ENCODE data around the gene HSPA14.
"Not testable (repeated sequence)": the region's sequence is repeated elsewhere in the genome, so short reads cannot be mapped to it uniquely, and the experiment has no call there.

The HSPA14 gene, protein sequence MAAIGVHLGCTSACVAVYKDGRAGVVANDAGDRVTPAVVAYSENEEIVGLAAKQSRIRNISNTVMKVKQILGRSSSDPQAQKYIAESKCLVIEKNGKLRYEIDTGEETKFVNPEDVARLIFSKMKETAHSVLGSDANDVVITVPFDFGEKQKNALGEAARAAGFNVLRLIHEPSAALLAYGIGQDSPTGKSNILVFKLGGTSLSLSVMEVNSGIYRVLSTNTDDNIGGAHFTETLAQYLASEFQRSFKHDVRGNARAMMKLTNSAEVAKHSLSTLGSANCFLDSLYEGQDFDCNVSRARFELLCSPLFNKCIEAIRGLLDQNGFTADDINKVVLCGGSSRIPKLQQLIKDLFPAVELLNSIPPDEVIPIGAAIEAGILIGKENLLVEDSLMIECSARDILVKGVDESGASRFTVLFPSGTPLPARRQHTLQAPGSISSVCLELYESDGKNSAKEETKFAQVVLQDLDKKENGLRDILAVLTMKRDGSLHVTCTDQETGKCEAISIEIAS

DNA sequence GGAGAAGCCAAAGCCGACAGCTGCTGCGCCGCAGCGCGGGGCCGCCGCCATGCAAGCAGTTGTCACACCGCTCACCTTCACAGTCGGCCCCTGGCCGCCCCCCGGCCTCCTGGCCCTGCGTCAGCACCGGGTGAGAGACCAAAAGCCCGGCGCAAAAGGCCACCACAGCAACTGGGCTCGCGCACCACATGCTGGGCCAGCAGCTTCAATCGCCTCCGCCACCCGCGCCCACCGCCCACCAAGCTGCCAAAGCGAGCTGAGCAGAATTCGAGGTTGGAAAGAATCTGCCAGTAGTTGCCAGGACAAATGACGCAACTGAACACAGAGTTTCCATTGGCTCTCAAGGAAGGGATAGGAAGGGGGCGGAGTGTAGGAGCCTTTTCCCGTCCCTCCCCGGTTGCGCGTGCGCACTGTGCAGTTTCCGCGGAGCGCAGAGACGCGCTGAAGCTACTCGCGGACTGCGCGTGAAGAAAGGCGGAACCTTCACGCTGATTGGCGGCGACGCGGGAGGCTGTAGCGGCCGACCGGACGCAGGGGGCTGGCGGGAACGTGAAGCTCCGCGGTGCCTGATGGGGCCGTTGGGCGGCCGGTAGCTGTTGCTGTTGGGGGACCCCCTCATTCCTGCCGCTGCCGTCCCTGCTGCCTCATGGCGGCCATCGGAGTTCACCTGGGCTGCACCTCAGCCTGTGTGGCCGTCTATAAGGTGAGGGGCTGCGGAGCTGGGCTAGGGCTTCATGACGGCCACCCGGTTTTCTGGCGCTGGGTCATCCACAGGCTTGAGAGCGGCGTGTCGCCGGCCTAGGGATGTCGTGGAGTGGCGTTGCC, at the start of gene HSPA14, which contains the start of the genes CDNF and MSANTD7:
TSS of gene HSPA14 (plus strand) at position 550 of the 825 bp plus-strand sequence. CDS start at position 647, 97 bp downstream.
TSS of gene CDNF (minus strand) at position 281 of the 825 bp plus-strand sequence. CDS start at position 190, 91 bp downstream.
TSS of gene MSANTD7 (plus strand) at position 550 of the 825 bp plus-strand sequence. CDS start 3,979 bp downstream, outside the sequence.
- peak; percentile 84 for FAIRE-seq

DNA sequence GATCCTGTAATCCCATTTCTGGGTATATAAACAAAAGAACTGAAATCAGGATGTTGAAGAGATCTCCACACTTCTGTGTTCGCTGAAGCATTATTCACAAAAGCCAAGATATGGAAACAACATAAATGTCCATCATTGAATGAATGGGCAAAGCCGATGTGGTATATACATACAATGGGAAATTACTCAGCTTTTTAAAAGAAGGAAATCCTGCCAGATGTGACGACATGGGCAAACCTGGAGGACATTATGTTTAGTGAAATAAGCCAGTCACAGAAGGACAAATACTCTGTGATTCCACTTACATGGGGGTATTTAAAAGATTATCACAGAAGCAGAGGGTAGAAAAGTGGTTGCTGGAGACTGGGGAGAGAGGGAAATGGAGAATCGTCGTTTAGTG, 39.5 kb upstream of the HSPA14 start:
- FAIRE-seq, result no peak

DNA sequence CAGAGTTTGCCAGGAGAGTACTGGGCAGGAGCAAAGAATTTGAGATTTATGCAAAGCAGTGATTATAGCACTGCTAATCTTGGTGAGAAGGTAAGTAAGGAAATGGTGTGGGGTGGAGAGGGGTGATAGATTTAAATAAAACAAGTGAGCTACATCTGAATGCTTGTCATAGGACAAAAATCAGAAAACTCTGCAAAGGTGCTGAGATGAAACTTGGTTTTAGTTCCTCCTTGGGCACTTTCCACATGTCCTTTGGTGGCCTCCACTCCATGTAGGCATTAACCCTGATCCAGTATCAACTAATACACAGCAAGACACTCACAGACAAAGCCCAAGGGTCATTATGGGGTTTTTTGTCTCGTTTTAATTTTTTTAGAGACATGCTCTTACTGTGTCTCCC, 37.7 kb upstream of the HSPA14 start:
- no peak for FAIRE-seq

DNA sequence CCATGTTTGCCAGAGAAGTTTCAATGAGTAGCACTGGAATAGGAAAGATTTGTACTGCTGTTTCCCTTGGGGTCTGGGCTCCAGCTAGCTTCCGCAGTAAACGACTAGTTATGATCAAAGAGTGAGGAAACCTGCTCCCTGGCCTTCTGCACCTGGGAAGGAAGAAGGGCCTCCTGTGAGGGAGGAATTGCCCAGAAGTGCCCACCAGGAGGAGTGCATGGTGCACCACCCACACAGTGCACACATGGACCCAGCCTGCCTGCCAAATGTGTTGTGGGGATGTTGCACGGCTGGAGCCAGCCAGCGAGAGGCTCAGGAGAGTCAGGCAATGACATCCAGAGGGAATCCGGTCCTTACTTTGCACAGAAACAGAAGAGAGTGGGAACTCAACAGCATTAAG, 36.4 kb upstream of the HSPA14 start:
- no peak for FAIRE-seq

DNA sequence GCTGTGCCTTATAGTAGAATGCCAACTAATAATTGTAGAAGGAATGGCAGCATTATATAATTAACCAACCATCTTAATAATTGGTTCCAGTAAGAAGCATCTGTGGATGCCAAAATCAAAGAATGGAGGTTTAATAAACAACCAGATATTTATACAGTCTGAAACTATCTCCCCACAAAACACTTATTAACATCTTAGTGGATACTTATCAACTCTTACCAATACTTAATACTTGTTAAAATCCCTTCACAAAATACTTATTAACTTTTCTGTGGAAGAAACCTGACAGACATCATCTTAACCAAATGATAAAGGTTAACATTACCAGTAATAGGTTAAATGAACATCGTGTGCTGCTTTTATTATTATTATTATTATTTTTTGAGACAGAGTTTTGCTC, 34.3 kb upstream of the HSPA14 start:
- no peak for FAIRE-seq

DNA sequence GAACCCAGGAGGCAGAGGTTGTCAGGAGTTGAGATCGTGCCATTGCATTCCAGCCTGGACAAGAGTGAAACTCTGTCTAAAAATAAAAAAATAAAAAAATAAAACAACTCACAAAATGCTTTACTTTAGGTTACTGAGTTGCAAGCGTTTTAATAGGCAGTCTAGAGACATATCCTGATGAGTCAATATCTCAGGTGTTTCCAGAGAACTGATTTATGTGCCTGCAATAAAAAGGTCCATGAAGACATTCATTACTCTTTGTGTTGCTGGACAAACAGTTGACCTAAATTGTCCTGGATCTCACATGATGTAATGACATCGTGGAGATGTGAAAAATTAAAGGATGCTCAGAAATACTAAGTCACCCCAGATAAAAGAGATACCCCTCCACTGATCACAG, 31.8 kb upstream of the HSPA14 start:
- FAIRE-seq, result no peak

DNA sequence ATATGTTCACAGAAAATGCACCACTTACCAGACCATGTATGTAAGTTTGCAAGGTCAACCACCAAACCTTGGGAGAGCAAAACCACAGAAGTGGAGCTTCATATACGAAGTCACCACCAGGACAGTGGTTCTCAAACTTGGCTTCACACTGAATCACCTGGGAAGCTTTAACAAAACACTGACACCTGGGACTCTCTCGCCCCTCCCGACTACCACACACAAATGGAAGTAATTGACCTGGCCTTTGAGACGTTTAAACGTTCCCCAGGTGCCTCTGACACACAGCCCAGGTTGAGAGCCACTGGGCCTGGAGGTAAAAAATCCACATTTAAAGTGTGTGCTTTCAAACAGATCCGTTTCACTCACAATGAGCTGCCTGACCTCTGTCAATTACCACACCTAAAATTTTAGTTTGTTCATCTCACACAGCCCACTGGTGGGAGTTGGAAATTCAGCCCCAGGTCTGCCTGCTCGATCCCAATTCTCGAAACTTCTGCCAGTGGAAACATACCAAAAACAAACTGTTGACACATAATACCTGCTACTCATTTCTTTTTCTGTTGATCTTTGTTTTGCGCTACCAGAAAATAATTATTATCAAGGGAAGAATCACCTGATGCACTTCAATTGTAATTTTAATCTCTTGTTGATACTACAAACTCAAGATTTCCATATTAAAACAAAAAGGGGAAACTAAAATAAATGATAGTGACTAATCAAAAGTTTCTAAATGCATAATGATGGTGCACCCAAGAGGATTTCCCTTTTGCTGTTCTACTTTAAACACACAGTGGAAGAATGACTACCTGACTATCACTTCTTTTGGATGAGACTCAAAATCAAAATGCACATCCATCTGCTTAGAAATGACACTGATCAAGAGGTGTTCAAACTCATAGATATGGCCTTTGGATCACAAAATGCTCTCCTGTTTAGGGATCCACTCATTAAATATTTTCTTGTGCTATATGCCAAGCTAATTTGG, 26.8 kb upstream of the HSPA14 start:
- FAIRE-seq, result no peak

DNA sequence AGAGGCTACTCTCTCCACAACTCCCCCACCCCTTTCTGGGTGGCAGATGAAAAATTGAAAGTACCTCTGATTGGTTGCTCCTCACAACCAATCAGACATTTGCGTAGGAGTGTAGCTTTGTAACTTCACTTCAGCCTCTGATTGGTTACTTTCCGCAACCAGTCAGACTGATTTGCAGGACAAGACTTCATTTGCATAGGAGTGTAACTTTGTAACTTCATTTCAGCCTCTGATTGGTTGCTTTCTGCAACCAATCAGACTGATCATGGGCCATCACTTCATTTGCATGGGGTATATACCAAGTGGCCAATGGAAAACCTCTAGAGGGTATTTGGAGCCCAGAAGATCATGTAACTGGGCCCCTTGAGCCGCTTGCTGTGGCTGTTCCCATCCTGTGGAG, 25.8 kb upstream of the HSPA14 start:
- FAIRE-seq, result no peak

DNA sequence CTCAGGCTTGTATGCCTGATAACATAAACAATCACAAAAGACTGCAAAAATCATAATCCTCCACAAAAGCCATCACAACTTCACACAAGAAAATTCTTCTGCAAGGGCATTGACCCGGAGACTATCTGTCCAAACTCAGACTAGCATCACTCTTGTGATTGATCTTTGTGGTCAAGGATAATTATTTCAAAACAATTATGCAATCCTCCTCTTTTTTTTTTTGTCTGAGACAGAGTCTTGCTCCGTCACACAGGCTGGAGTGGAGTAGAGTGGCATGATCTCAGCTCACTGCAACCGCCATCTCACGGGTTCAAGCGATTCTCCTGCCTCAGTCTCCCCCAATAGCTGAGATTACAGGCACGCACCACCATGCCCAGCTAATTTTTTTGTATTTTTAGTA, 22.4 kb upstream of the HSPA14 start:
- FAIRE-seq, result no peak

DNA sequence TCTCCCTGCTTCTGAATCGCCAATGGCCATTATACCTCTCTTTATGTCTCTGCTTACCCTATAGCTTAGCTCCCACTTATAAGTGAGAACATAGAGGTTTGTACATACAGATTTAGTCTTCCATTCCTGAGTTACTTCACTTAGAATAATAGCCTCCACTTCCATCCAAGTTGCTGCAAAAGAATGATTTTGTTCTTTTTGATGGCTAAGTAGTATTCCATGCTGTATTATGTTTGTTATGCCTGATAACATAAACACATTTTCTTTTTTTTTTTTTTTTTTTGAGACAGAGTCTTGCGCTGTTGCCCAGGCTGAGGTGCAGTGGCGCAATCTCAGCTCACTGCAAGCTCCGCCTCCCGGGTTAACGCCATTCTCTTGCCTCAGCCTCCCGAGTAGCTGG, 21.4 kb upstream of the HSPA14 start:
- FAIRE-seq, result not testable (repeated sequence)

DNA sequence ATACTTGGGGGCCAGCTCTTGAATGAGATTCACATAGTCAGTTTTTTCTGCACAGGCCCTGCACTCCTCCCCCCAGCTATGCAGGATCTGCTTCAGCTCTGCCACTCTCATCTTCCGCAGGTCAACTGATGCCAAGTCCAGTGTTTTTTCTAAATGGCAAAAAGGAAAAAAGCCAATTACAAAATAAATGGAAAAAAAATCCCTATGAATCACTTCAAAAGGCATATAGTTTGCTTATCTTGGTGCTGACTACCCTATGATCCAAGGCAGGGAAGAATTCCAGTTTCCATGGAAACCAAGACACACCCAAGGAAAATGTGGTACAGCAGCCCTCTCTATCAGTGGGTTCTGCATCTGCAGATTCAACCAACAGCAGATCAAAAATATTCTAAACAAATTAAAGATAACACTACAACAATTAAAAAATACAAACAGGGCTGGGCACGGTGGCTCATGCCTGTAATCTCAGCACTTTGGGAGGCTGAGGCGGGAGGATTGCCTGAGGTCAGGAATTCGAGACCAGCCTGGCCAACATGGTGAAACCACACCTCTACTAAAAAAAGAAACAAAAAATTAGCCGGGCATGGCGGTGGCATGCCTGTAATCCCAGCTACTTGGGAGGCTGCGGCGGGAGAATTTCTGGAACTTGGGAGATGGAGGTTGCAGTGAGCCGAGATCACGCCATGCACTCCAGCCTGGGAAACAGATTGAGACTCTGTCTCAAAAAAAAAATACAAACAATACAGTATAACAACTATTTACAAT, 17.9 kb upstream of the HSPA14 start:
- FAIRE-seq, result no peak

DNA sequence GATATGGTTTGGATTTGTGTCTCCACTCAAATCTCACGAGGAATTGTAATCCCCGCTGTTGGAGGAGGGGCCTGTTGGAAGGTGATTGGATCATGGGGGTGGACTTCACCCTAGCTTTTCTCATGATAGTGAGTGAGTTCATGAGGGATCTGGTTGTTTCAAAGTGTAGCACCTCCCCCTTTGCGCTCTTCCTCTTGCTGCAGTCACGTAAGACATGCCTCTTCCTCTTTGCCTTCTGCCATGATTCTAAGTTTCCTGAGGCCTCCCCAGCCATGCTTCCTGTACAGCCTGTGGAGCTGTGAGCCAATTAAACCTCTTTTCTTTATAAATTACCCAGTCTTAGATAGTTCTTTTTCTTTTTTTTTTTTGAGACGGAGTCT, 17.3 kb upstream of the HSPA14 start:
- FAIRE-seq, result no peak

DNA sequence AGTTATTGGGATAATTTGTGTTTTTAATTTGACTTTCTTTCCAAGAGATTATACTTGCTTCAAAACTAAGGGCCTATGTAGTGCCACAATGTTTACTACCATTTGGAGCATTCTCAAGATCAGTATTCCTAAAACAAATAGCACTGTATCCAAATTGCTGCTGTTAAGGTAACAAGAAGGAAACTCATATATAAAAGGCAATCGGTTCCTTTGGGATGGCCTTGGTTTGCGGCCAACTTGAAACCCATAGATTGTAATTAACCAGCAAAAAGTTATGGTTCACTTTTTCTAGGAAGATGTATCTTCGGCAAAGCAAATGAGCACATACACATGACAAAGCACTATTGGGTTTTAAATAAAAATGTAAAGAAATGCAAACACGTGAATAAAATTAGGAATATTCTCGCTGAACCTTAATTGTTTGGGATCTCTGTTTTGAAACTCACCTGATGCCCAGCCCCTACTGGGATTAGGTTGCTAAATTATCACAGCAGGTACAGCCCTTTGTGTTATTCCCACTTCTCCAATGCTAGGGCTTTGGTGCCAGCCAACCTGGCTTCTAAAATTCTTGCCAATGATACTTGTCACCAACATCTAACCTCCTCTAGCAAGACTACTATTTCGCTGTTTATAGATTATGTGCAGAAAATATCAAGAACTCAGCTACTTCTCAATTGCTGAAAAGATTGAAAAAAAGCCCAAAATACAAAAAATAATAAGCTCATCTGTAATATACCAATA, 16.3 kb upstream of the HSPA14 start:
- FAIRE-seq, result no peak

DNA sequence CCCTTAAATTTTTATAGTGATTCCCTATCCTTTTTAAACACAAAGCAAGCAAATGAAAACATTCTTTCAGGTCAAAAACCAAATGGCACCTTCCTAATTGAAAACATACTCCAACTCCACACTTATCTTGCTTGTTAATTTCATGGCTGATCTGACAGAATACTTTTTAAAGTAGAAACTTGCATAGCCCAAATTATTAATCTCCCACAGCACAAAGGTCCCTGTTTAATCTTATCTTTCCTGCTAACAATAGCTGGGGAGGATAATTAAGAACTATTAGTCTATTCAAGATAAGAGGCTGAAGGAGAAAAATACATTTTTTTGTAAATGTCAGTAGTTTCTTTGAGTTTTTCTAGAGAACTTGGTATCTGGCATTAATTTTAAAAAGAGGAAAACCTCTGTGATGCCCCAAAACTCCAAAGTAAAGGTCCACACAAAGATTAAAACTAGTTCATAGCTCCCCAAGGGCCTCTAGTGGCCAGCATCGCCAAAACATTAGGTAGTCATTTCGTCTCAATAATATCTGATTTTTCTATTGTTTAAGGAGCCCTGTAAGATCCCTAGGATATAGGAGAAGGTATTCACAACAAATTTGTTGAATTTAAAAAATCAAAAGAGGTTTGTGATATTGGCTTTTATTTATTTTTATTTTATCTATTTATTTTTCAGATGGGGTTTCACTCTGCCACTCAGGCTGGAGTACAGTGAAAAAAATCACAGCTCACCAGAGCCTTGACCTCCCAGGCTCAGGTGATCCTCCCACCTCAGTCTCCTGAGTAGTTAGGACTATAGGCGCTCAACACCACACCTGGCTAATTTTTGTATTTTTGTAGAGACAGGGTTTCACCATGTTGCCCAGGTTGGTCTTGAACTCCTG, 15.0 kb upstream of the HSPA14 start:
- peak; percentile 66 for FAIRE-seq

DNA sequence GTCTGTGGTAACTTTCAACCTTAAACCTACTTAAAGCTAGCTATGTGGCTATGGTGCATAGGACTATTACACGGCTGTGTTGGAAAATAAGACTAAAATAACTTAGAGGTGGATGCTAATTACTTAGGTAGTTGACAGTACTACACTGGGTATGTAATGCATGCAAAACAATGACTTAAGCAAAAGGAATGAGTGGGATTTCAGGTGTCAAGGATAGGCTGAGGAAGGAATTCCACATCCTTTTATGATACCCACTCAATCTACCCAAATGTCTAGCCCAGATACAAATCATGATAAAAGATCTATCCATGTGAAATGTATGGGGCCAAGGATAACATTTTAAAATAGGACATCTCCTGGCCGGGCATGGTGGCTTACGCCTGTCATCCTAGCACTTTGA, 14.1 kb upstream of the HSPA14 start:
- FAIRE-seq, result no peak

DNA sequence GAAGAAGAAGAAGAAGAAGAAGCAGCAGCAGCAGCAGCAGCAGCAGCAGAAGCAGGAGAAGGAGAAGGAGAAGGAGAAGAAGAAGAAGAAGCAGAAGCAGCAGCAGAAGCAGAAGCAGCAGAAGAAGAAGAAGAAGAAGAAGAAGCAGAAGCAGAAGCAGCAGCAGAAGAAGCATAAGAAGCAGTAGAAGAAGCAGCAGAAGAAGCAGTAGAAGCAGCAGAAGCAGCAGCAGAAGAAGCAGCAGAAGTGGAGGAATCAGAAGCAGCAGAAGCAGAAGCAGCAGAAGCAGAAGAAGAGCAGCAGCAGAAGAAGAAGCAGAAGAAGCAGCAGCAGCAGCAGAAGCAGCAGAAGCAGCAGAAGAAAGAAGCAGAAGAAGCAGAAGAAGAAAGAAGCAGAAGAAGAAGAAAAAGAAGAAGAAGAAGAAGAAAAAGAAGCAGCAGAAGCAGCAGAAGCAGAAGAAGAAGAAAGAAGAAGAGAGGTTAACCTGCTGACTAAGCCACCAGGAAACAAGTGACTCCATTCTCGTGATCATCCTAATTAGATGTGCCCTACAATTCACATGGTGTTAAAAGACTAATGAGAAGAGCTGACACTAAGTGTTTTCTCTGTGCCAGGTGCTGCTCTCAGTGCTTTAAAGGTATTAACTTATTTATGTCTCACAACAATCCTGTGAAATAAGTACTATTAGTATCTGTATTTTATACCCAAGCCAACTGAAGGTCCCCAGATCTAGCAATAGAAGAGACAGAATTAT, 11.9 kb upstream of the HSPA14 start:
- no peak for FAIRE-seq

DNA sequence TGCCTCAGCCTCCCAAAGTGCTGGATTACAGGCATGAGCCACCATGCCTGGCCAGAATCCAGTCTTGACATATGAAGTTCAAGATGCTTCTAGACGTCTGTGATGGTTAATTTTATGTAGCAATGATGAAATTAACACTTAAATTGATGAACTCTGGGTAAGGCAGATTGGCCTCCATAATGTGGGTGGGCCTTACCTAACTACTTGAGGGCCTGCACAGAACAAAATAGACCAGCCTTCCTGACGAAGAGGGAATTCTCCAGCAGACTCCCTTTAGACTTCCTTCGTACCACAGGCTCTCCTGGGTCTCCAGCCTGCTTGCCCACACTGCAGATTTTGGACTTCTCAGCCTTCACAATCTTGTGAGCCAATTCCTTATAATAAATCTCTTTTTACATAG, 5.0 kb upstream of the HSPA14 start:
- no peak for FAIRE-seq

DNA sequence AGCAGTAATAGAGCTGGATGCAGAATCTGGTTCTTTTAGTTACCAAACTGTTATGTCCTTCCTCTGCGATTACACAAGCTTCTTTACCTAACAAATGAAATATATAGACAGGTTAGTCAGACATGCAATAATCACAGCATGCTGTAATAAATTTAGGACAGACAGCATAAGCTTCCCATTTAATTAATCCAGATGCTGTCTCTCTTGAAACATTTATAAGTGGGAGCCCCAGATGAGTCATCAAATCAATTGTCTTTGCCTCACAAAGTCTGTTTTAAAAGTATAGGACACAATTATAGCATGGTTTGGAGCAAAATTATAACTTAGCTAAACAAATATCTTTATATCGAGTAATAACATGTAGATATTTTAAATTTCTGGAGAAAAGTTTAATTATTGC, 1.9 kb upstream of the HSPA14 start:
- FAIRE-seq, result no peak

Measured in TTC549 (cell line).